GM18507 (cell line): ENCODE data around the gene PPP5C.
"Not testable (repeated sequence)": the region's sequence is repeated elsewhere in the genome, so short reads cannot be mapped to it uniquely, and the experiment has no call there.

ENCODE experiments used
- DNase-seq: peaks from one replicate; pipeline ENCODE4 v3.0.0; 2011; ENCODE audit warnings: low read depth; ENCODE audit not compliant: insufficient read length; ENCODE audit errors: extremely low spot score
- FAIRE-seq: peaks from 2 replicates; lab custom pipeline; 2011; peaks lifted over from hg19 to GRCh38; lab: Jason Lieb, UNC

The PPP5C gene

DNA sequence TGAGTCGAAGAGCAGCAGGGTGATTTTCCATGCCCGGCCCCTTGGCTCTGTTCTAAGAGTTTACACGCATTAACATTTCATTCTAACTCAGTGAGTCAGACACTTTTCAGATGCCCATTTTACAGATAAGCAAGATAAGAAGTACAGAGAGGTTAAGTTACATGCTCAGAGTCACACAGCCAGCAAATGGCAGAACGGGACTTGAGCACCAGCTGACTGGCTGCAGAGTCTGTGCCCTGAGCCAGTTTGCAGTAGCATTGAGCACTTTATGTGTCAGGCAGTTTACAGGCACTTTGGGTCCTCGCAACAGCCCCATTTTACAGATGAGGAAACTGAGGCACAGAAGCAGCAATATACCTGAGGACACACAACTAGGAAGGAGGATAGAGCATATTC lies 47.5 kb downstream of the PPP5C start:
- FAIRE-seq (no peak), DNase-seq (no peak)

GRCh38 chr19:46397801-46398479 lies 51.1 kb downstream of the PPP5C start:
- not testable (repeated sequence) for DNase-seq, FAIRE-seq

DNA sequence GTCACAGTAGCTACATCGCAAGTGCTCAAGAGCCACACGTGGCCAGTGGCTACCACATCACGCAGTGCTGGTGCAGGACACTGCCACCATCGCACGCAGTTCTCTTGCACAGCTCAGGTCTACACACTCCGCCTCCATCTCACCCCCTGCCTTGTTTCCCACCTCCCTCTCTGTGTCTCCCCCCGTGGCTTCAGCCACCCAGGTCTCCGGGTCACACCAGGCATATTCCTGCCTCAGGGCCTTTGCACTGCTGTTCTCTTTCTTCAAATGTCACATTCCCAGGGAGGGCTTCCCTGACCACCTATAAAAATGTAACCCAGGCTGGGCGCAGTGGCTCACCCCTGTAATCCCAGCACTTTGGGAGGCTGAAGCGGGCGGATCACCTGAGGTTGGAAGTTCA lies 55.8 kb downstream of the PPP5C start:
- FAIRE-seq (no peak), DNase-seq (no peak)

- DNase-seq (no peak), FAIRE-seq (no peak)
These were observed 57.3 kb downstream of the PPP5C start for GRCh38 chr19:46404055-46404752.

- DNase-seq (no peak), FAIRE-seq (no peak)
These were observed 58.0 kb downstream of the PPP5C start for GRCh38 chr19:46404753-46405468.

- FAIRE-seq (no peak), DNase-seq (no peak)
These were observed 60.1 kb downstream of the PPP5C start for GRCh38 chr19:46406976-46407375.

- FAIRE-seq, result no peak
- DNase-seq, result no peak
These were observed 61.2 kb downstream of the PPP5C start for GRCh38 chr19:46407856-46408663.

DNA sequence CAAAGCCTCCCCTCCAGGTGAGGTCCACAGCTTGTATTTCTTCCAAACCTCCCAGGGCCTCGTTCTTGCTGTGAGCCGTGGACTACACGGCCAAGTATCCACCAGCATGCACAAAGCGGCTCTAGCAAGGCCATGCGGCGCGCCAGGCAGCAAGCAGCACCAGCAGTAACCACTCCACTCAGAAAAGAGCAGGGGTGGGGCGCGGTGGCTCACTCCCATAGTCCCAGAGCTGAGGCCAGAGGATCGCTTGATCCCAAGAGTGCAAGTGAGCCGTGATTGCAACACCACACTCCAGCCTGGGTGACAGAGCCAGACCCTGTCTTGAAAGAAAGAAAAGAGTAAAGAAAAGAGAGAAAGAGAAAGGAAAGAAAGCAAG lies 61.8 kb downstream of the PPP5C start:
- FAIRE-seq (no peak), DNase-seq (no peak)

DNA sequence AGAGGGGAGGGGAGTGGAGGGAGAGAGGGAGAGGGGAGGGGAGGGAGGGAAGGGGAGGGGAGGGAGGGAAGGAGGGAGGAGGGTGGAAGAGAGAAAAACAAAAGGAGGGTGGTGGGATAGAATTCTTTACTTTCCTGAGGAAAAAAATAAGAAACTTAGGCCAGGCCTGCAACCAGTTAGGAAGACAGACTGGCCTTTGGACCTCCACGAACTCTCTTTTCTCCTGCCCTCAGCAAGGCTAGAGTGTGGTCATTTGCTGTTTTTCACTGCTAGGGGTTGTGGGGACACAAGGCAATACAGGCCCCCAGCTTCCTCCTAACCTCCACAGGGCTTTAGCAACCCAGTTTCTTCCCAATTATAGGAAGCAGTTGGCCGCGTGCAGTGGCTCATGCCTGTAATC lies 62.3 kb downstream of the PPP5C start:
- FAIRE-seq (no peak), DNase-seq (no peak)

DNA sequence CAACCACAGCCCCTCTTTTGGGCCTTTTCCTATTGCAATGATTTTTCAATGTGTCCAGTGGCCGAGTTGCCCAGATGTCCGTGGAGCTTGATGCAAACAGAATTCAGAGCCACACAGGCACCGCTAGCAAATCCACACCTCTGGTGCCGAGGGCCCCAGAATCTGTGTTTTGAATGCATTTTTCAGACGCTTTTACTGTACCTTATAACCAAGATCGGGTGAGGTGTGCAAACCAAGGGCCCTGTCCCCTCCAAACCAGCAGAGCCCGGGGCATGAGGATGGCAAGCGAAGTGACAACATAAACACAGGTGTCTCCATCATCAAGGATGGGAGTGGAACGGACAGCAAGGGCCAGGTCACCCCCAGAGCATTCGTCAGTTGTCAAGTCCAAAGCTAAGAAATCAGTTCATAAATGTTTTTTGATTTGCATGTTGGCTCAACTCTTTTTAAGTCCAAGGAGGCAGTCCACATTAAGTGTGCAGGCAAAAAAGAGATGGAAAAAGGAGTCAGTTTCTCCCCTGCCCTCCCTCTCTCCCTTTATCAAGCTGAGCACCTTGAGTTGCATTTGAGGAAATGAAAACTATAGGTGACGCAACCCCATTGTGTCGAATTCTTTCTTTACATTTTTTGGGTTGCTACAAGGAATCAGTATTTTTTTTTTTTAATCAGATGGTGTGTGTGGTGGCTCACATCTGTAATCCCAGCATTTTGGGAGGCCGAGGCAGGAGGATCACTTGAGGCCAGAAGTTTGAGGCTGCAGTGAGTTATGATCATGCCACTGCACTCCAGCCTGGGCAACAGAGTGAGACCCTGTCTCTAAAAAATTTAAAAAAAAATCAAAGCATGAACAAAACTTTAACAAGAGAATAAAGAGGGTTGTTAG lies 63.6 kb downstream of the PPP5C start:
- FAIRE-seq (no peak), DNase-seq (no peak)

DNA sequence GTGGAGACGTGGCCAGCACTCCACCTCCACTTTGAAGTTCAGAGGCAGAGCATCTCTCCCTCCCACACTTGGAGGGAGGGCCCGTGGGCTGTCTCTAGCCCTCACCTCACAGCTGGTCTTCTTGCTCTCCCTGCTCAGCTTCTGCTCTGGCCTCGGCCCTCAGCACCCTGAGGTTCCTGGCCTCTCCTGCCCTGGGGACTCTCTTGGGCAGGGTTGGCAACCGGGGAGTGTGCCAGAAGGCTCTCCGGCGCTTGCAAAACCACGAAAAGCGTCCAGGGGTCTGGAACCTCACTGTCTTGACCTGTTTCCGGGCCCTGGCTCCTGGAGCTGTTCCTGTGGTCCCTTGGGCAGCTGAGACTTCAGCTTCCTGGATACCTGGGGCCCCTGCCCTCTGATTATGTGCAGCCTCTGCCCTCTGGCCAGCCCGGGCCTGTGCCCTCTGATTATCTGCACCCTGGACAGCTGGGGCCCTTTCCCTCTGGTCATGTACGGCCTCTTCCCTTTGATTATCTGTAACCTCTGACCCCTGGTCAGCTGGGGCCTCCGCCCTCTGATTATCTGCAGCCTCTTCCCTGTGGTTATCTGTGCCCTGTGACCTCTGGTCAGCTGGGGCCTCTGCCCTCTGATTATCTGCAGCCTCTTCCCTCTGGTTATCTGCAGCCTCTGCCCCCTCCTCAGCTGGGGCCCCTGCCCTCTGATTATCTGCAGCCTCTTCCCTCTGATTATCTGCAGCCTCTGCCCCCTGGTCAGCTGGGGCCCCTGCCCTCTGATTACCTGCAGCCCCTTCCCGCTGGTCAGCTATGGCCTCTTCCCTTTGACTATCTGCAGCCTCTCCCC lies 64.4 kb downstream of the PPP5C start:
- DNase-seq, result no peak
- FAIRE-seq, result no peak

GRCh38 chr19:46411925-46412649 lies 65.2 kb downstream of the PPP5C start:
- FAIRE-seq, result no peak
- DNase-seq, result no peak

DNA sequence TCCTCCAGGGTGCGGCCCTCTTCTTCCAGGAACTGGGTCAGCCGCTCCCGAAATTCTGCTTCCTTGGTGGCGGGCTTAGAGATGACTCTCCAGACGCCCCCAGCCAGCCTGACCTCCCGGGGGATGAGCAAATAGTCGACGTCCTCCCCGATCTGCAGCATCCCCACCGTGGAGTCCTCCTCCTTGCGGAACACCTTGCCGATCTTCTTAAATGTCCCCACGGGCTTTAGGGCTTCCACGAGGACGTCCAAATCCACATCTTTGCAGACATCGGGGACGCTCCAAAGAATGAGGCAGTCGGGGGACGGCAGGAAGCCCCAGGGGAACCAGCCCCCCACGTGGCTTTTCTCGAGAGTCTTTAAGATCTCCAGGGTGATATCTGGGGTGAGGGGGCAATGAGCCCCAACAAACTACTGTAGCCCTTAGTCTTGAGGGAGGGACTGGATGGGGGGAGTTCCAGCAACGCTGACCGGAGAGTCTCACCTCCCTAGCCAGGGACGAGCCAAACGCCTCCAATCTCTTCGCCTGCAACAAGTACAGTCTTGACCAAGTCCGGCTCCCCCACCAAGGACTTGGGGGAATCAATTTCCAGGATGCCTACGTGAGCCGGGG lies 65.9 kb downstream of the PPP5C start:
- DNase-seq, result no peak
- FAIRE-seq, result no peak

DNA sequence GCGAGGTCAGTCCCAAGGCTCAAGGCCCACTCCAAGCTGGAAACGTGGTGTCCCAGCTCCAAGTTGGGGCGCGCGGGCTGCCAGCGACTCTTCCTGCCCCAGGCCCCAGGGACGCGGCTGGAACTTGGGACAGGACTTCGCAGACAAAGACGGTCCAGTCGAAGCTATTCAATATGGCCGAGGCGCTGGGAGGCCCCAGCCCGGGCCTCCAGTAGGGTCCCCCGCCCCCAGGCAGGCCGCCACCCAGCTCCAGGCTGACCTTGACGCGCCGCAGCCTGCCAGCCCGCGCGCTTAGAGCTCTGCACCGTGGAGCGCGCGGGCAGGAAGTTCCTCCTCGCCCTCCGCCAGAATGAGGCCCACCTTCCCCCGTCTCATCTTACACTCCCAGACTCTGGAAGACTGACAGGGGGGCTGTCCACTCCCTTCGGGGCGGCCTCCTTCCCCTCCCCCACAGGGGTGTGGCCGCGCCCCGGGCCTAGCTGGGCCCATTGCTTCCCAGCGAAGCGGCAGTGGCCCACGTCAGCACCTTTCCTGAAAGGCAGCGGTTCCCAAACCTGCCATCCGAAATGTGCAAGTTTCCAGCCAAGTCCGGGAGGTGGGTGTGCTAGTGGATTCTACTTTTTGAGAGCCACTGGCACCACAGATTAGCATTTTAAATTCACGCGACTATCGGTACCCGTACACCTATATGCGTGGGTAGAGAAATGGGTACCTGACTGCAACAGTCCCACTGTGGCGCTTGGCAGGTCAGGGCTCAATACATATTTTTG lies 66.6 kb downstream of the PPP5C start, which contains the start of gene CCDC8:
TSS of gene CCDC8 (minus strand) at position 303 of the 770 bp plus-strand sequence. CDS start 754 bp downstream, outside the sequence.
- no peak for FAIRE-seq
- no peak for DNase-seq

DNA sequence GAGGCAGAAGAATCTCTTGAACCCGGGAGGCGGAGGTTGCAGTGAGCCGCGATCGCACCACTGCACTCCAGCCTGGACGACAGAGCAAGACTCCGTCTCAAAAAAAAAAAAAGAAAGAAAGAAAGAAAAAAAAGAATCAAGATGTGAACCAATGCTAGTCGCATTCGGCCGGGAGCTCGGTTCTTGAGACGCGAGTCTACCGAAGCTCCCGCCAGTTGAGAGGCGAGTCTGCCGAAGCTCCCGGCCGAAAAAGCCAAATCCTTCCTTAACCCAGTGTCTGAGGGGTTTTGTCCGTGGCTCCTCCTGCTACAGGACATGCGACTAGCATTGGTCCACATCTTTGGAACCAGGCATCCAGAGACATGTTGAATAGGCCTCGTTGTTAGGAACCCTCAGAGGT lies 68.0 kb downstream of the PPP5C start:
- not testable (repeated sequence) for FAIRE-seq, DNase-seq
